GM18870 (cell line): ENCODE results near the gene PLD1.
A peak's percentile ranks its signal among the peaks of the same experiment; 100 is the strongest.

Experiments
- ATAC-seq: cut with Tn5 transposase; IDR thresholded peaks from one replicate; pipeline ENCODE4 v1.9.1; 2021; ENCODE audit warnings: moderate library complexity; ENCODE audit not compliant: unreplicated experiment

Gene PLD1

DNA sequence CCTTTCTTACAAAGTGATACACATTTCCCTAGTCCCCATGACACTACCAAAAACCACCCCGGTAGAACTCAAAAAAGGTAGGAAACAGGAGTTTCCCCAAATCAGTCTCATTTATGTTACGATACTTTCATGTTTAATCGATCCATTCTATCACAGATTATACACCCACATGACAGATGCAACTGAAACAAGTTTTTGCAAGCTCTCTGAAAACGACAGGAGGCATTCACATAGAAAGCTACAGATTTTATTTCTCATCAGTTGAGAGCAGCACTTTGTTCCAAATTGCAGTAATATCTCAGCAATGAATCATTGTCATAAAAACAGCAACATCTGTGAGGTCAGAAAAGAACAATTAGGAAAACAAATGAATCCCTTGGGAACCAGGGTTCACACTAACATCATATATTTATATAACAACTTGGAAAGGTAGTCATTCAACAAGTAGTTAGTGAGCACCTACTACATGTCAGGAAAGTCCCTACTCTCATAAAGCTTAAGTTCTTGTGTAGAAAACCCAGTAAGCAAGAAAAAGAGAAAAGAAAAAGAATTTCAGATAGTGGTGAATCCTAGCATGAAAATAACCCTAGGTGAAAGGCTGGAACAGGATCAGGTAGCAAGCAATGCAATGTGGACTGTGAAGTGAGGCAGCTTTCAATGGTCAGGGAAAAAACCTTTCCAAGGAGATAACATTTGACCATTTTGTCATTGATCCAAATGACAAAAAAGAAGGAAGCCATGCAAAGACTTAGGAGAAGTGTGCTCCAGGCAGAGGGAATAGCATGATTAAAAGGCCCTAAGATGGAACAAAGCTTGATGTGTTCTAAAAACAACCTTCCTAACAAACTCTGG, 8.3 kb downstream of the PLD1 start:
- ATAC-seq: no peak

DNA sequence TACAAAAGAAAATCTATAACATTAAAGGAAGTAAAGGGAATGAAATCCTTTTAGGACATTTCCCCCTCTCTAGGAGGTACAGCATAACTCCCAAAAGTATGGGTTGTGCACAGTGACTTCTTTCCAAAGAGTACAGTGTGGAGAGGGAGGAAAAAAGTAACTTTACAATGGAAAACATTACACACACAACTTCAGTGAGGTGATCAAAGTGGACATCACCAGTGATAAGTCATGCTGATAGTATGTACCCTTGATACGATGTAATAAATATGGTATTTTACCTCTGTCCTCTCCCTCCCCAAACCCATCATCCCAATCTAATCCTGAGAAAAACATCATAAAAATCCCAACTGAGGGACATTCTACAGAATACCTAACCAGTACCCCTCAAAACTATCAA, 10.8 kb downstream of the PLD1 start:
- no peak for ATAC-seq

DNA sequence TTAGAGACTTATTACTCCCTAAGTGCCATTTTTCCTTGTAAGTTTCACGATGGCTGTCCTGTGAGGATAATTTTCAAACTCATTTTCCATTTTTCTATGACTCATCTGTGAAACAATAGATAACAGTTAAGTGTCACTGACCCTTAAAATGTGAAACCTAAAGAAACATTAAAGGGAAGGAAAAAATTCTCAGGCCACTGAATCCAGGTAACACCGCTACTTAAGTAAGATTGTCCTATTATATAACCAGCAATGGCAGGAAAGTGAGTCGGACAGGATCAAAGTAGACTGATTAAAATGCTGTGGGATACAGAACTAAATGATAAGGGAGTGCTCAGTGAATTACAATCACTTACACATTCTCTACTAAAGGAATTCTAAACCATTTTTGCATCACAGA, 12.4 kb downstream of the PLD1 start:
- no peak for ATAC-seq

DNA sequence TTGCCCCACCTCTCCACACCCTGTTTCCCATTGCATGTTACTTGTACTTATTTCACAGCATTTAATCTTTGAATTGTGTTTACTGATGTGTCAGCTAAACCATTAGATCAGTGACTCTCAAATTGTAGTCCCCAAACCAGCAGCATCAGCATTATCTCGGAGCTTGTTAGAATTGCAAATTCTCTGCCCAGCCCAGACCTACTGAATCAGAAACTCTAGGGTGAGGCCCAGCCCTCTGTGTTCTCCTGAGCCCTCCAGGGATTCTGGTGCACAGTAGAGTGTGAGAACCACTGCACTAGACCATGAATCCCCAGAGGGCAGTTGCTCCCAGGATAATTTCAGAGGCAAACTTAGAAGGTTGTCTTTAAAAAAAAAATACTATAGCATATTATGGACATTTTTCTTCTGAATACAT, 13.0 kb downstream of the PLD1 start:
- ATAC-seq: peak; percentile 58

- no peak for ATAC-seq
These were observed 13.5 kb downstream of the PLD1 start for GRCh38 chr3:171796625-171797264.

GRCh38 chr3:171792531-171792930, 17.8 kb downstream of the PLD1 start:
- no peak for ATAC-seq

- ATAC-seq: no peak
These were observed 18.6 kb downstream of the PLD1 start for GRCh38 chr3:171791692-171792076.

GRCh38 chr3:171790898-171791691, 19.2 kb downstream of the PLD1 start:
- ATAC-seq: no peak

- no peak for ATAC-seq
These were observed 19.7 kb downstream of the PLD1 start for GRCh38 chr3:171790574-171790897.

DNA sequence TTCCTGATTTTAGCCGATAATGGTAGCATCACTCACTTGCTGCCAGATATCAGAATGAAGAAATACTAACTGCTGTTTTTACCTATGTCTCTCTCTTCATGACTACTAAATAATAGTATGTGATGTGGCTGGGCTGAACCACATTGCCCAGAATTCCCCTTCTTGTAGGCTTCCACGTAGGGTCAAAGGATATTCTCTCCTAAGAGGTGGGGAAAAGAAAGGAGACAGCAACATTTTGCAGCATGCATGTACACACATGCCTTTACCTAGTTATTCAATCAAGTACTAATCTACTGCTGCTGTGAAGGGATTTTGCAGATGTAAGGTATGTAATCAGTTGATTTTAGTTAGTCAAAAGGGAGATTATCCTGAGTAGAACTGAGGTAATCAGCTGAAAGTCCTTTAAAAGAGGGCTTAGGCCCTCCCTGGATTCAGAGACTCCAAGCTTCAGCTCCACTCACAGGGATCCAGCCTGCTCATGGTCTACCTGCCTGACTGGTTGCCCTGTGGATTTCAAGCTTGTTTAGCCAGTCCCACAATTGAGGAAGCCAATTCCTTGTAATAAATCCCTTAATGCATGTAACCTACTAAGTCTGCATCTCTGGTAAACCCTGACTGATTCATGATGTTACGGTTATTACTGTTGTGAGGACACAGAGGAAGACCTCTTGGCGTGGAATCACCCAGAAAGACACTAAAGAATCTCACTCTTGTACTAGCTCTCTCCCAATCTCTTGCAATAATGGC, 20.4 kb downstream of the PLD1 start:
- ATAC-seq: no peak

GRCh38 chr3:171788546-171789351, 21.5 kb downstream of the PLD1 start:
- no peak for ATAC-seq

GRCh38 chr3:171786997-171787396, 23.3 kb downstream of the PLD1 start:
- ATAC-seq: no peak

GRCh38 chr3:171784937-171785336, 25.3 kb downstream of the PLD1 start:
- ATAC-seq: no peak

GRCh38 chr3:171784387-171784786, 25.9 kb downstream of the PLD1 start:
- no peak for ATAC-seq

DNA sequence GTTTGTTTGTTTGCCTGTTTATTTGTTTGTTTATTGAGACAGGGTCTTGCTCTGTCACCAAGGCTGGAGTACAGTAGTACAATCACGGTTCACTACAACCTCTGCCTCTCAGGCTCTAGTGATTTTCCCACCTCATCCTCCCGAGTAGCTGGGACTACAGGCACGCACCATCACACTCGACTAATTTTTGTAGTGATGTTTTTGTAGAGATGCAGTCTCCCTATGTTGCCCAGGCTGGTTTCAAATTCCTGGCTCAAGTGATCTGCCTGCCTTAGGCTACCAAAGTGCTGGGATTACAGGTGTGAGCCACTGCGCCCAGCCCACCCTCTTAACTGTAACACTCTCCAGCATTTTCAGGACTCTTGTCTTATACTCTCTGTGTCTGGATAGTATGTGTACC, 26.7 kb downstream of the PLD1 start:
- no peak for ATAC-seq

- no peak for ATAC-seq
These were observed 27.2 kb downstream of the PLD1 start for GRCh38 chr3:171783086-171783485.

DNA sequence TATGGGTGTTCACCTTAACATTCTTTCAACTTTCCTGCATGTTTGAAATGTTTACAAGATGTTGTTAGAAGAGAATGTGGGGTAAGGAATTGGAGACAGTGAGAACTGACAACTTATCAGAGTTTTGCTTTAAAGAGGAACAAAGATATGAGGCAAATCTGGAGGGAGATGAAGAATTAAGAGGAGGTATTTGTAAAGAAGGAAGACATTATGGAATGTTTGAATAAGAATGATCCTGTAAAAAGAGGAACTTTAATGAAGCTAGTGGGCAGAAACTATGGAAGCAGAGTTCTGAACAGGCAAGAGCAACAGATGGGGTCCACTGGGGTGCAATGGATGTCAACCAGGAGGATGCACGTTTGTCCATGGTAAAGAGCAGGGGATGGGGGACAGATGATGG, 27.7 kb downstream of the PLD1 start:
- ATAC-seq: no peak

- no peak for ATAC-seq
These were observed 28.6 kb downstream of the PLD1 start for GRCh38 chr3:171781711-171782127.

DNA sequence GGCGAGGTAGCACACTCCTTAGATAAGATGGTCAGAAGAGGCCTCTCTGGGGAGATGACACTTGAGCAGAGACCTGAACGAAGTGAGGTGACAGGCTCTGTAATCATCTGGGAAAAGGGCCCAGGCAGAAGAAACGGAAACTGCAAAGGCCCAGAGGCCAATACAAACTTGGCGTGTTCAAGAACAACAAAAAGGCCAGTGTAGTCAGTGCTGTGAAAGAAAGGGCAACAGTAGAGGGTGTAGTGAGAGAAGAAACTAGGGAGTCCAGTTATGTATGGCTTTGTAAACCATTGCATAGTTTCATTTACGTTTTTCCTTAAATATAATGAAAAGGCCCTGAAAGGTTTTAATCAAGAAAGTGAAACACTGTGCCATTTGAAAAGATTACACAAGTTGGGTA, 31.8 kb downstream of the PLD1 start:
- no peak for ATAC-seq

DNA sequence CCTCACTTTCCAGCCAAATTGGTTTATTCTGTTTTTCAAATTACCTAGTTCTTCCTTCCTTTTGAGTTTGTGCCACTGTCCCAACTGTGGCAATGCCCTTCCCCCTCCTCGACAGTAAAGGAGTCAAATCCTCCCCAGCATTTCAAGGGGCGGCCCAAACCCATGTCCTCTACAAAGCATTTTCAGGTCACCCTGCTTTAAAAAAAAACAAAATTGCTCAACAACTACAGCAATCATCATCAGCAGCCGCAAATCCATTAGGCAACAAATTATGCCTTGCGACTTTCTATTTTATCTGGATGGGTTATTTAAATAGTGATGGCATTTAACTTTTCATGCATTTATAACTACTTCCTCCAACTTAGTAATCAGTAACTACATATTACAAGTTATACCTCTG, 32.7 kb downstream of the PLD1 start:
- no peak for ATAC-seq
